ENCODE results near the gene IGSF3. TPM values are rescaled to one million over a fixed set of nuclear protein-coding genes. Genes with fewer than 3 reads are reported as not detected.
A peak's percentile ranks its signal among the peaks of the same experiment; 100 is the strongest.

The IGSF3 gene
- total RNA-seq, 2 experiments from 2014 or later: 0.08 to 0.22 TPM

GRCh38 chr1:116537040-116537831 is 130.3 kb downstream of the IGSF3 start:
- Histone ChIP-seq H3K9me3 (ENCODE audit: control insufficient read depth in 1 of 2, insufficient read depth in 1 of 2, low read length in 2 of 2) (no peaks in the 10 kb centered on the region), H3K4me1 (ENCODE audit: insufficient read depth, low read length) (peaks cover 10% of the 10 kb centered on the region), H3K4me3 (ENCODE audit: low read length) (no peak overlapping the region), H3K27ac (ENCODE audit: low read depth in 1 of 2, low read length in 2 of 2) (no peak overlapping the region), H3K27me3 (ENCODE audit: control insufficient read depth in 1 of 2, insufficient read depth in 2 of 2, low read length in 2 of 2) (no peaks in the 10 kb centered on the region), H3K36me3 (ENCODE audit: insufficient read depth, low read length) (peaks cover 37% of the 10 kb centered on the region)
- Mint-ChIP-seq H3K4me3 (no peak overlapping the region), H3K4me1 (ENCODE audit: low read depth) (peaks cover 20% of the 10 kb centered on the region), H3K9me3 (no peaks in the 10 kb centered on the region), H3K36me3 (ENCODE audit: low read depth) (peaks cover 34% of the 10 kb centered on the region), H3K27ac (no peak overlapping the region), H3K27me3 (no peaks in the 10 kb centered on the region)
- no peak for ATAC-seq (ENCODE audit: poor library complexity)
- CTCF ChIA-PET: interaction anchor here (1.0 to 1.6 kb wide), 2 partner anchors 26 to 38 kb away, joined by 3 read pairs; no protein-coding TSS in a partner anchor
- no peak for TF ChIP-seq CTCF (IDR thresholded peaks at IDR 0.05)
- peak in 2 of 14 experiments; percentile 53 to 68 for DNase-seq
- intact Hi-C loops (cut with DNase I, micrococcal nuclease): no loop called here
- POLR2A ChIA-PET: no interaction called here

- Histone ChIP-seq H3K4me3 (ENCODE audit: low read length) (no peak overlapping the region), H3K4me1 (ENCODE audit: insufficient read depth, low read length) (no peaks in the 10 kb centered on the region), H3K36me3 (ENCODE audit: insufficient read depth, low read length) (peaks cover 42% of the 10 kb centered on the region), H3K9me3 (ENCODE audit: control insufficient read depth in 1 of 2, insufficient read depth in 1 of 2, low read length in 2 of 2) (no peaks in the 10 kb centered on the region), H3K27ac (ENCODE audit: low read depth in 1 of 2, low read length in 2 of 2) (no peak overlapping the region), H3K27me3 (ENCODE audit: control insufficient read depth in 1 of 2, insufficient read depth in 2 of 2, low read length in 2 of 2) (no peaks in the 10 kb centered on the region)
- Mint-ChIP-seq H3K4me3 (no peak overlapping the region), H3K27me3 (no peaks in the 10 kb centered on the region), H3K4me1 (ENCODE audit: low read depth) (peaks cover 6% of the 10 kb centered on the region), H3K9me3 (no peaks in the 10 kb centered on the region), H3K36me3 (ENCODE audit: low read depth) (peaks cover 30% of the 10 kb centered on the region), H3K27ac (no peak overlapping the region)
- intact Hi-C loops (cut with DNase I, micrococcal nuclease): no loop called here
- no peak for TF ChIP-seq CTCF (IDR thresholded peaks at IDR 0.05)
- ChIA-PET CTCF (no interaction called here), POLR2A (no interaction called here)
- DNase-seq (no peak), ATAC-seq (ENCODE audit: poor library complexity) (no peak)
Measured at GRCh38 chr1:116534014-116534739, 133.4 kb downstream of the IGSF3 start.

GRCh38 chr1:116533429-116533820 is 134.1 kb downstream of the IGSF3 start:
- Mint-ChIP-seq H3K27ac (no peak overlapping the region), H3K9me3 (no peaks in the 10 kb centered on the region), H3K4me3 (no peak overlapping the region), H3K27me3 (no peaks in the 10 kb centered on the region), H3K4me1 (ENCODE audit: low read depth) (peaks cover under 1% of the 10 kb centered on the region), H3K36me3 (ENCODE audit: low read depth) (peaks cover 29% of the 10 kb centered on the region)
- ATAC-seq (ENCODE audit: poor library complexity) (no peak), DNase-seq (no peak)
- no peak overlapping the region for H3K4me3 ChIP-seq (ENCODE audit: low read length)
- H3K27me3 ChIP-seq (ENCODE audit: control insufficient read depth in 1 of 2, insufficient read depth in 2 of 2, low read length in 2 of 2): no peaks in the 10 kb centered on the region
- TF ChIP-seq CTCF (IDR thresholded peaks at IDR 0.05): no peak
- ChIA-PET POLR2A (no interaction called here), CTCF (no interaction called here)
- peaks cover 42% of the 10 kb centered on the region for H3K36me3 ChIP-seq (ENCODE audit: insufficient read depth, low read length)
- no peak overlapping the region for H3K27ac ChIP-seq (ENCODE audit: low read depth in 1 of 2, low read length in 2 of 2)
- intact Hi-C loops (cut with DNase I, micrococcal nuclease): no loop called here
- H3K4me1 ChIP-seq (ENCODE audit: insufficient read depth, low read length): no peaks in the 10 kb centered on the region
- no peaks in the 10 kb centered on the region for H3K9me3 ChIP-seq (ENCODE audit: control insufficient read depth in 1 of 2, insufficient read depth in 1 of 2, low read length in 2 of 2)
